A549 (cell line): ENCODE data around the gene TMEM269. TPM values are rescaled to one million over a fixed set of nuclear protein-coding genes. Genes with fewer than 3 reads are reported as not detected.

Experiments used
- ATAC-seq, 2 experiments: fragments of 200-7000 bp in 1 of 2; fragments of >200 bp in 1 of 2; cut with Nextera tagmentation in 1 of 2; cut with Tn5 transposase in 1 of 2; 3 replicates each; pipeline versions ENCODE4 v1.8.0 to v1.9.1; 2018 to 2020; ENCODE audit warnings: mild to moderate bottlenecking in 1 of 2, moderate library complexity in 1 of 2
- CTCF ChIA-PET: fragments of 300-600 bp; sonication (Branson Sonifier 250); formaldehyde crosslinking; extraction: SDS; loops from one replicate; lab custom pipeline; 2021; ENCODE audit warnings: antibody characterized with exemption, inconsistent platforms; lab: Yijun Ruan, JAX
- POLR2A ChIA-PET: fragments of 350-600 bp; formaldehyde crosslinking; extraction: SDS; loops from one replicate; lab custom pipeline; 2021; ENCODE audit warnings: antibody characterized with exemption, inconsistent platforms; lab: Yijun Ruan, JAX
- DNase-seq, 2 experiments: peaks; one replicate each; pipeline versions ENCODE4 v3.0.0 to v3.0.0-alpha.2; 2011 to 2016; ENCODE audit warnings: low read depth in 1 of 2, low spot score in 1 of 2
- FAIRE-seq: peaks from 2 replicates; lab custom pipeline; 2011; peaks lifted over from hg19 to GRCh38; lab: Jason Lieb, UNC
- H3K27ac ChIP-seq, 2 experiments: fragments of >200 bp; sonication (Bioruptor Twin); formaldehyde crosslinking; 3 replicates each; pipeline ENCODE4 v1.5.1; 2016 to 2017
- H3K4me1 ChIP-seq: fragments of >200 bp; sonication (Bioruptor Twin); formaldehyde crosslinking; 3 replicates; pipeline ENCODE4 v1.6.1; 2016
- H3K4me2 ChIP-seq: fragments of >200 bp; sonication (Bioruptor Twin); formaldehyde crosslinking; 3 replicates; pipeline ENCODE4 v1.6.1; 2016
- H3K4me3 ChIP-seq: fragments of >200 bp; sonication (Bioruptor Twin); formaldehyde crosslinking; 3 replicates; pipeline ENCODE4 v1.5.1; 2016
- H3K9me3 ChIP-seq: fragments of >200 bp; sonication (Bioruptor Twin); formaldehyde crosslinking; 3 replicates; pipeline ENCODE4 v1.6.1; 2016
- ATOH8 ChIP-seq: fragments of 250-450 bp; sonication (Bioruptor Pico); IDR thresholded peaks from 2 replicates; pipeline ENCODE4 v1.5.0; 2020; ENCODE audit warnings: low read depth, mild to moderate bottlenecking, moderate library complexity
- BCL3 ChIP-seq: fragments of >200 bp; sonication (Bioruptor Twin); formaldehyde crosslinking; IDR thresholded peaks from 3 replicates; pipeline ENCODE4 v1.6.1; 2016
- BHLHE40 ChIP-seq: IDR thresholded peaks from 2 replicates; pipeline ENCODE4 v1.6.1; 2012; ENCODE audit warnings: low read depth, low read length, inconsistent platforms
- CBX2 ChIP-seq: fragments of 200-600 bp; sonication (generic); IDR thresholded peaks from 2 replicates; pipeline ENCODE4 v1.6.1; 2016; ENCODE audit warnings: low read depth, mild to moderate bottlenecking, borderline replicate concordance
- CBX8 ChIP-seq: fragments of 200-600 bp; sonication (generic); IDR thresholded peaks from 2 replicates; pipeline ENCODE4 v1.6.1; 2016
- CHD2 ChIP-seq: fragments of 150-350 bp; IDR thresholded peaks from 2 replicates; pipeline ENCODE4 v1.6.1; 2014; ENCODE audit warnings: low read length; ENCODE audit not compliant: partially characterized antibody
- E2F6 ChIP-seq: IDR thresholded peaks from 2 replicates; pipeline ENCODE4 v1.6.1; 2012; ENCODE audit warnings: low read depth, borderline replicate concordance
- EHMT2 ChIP-seq: fragments of 200-600 bp; sonication (generic); IDR thresholded peaks from 2 replicates; pipeline ENCODE4 v1.6.1; 2016; ENCODE audit warnings: antibody characterized with exemption, low read depth, mild to moderate bottlenecking, moderate library complexity
- FOSB ChIP-seq: fragments of 250-450 bp; sonication (Bioruptor Pico); IDR thresholded peaks from 2 replicates; pipeline ENCODE4 v1.5.0; 2020; ENCODE audit warnings: mild to moderate bottlenecking, moderate library complexity
- GATA3 ChIP-seq: IDR thresholded peaks from 2 replicates; pipeline ENCODE4 v1.6.1; 2012; ENCODE audit warnings: borderline replicate concordance
- HES2 ChIP-seq: fragments of >200 bp; sonication (Bioruptor Twin); formaldehyde crosslinking; IDR thresholded peaks from 2 replicates; pipeline ENCODE4 v1.6.1; 2016
- HOXB13 ChIP-seq: fragments of 250-450 bp; sonication (Bioruptor Pico); IDR thresholded peaks from 2 replicates; pipeline ENCODE4 v1.5.0; 2020; ENCODE audit warnings: low read depth, mild to moderate bottlenecking, moderate library complexity
- HOXB5 ChIP-seq: fragments of 250-450 bp; sonication (Bioruptor Pico); IDR thresholded peaks from 2 replicates; pipeline ENCODE4 v1.5.0; 2020; ENCODE audit warnings: mild to moderate bottlenecking, moderate library complexity
- JUN ChIP-seq, 2 experiments: fragments of >200 bp; sonication (Bioruptor Twin); formaldehyde crosslinking; IDR thresholded peaks; 2 replicates in 1 of 2; 3 replicates in 1 of 2; pipeline ENCODE4 v1.6.1; 2016 to 2017
- KDM1A ChIP-seq: fragments of 200-600 bp; sonication (generic); IDR thresholded peaks from 2 replicates; pipeline ENCODE4 v1.6.1; 2016; ENCODE audit warnings: low read depth, mild to moderate bottlenecking
- MAX ChIP-seq: IDR thresholded peaks from 2 replicates; pipeline ENCODE4 v1.6.1; 2012
- MAZ ChIP-seq: fragments of 150-350 bp; IDR thresholded peaks from 2 replicates; pipeline ENCODE4 v1.6.1; 2014; ENCODE audit warnings: antibody characterized with exemption, low read depth, low read length, borderline replicate concordance
- NR3C1 ChIP-seq: fragments of >200 bp; sonication (Bioruptor Twin); formaldehyde crosslinking; IDR thresholded peaks from 3 replicates; pipeline ENCODE4 v1.6.1; 2017
- PHF8 ChIP-seq: fragments of 200-600 bp; sonication (generic); IDR thresholded peaks from 2 replicates; pipeline ENCODE4 v1.6.1; 2016; ENCODE audit warnings: low read depth, mild to moderate bottlenecking, antibody characterized with exemption, moderate library complexity, borderline replicate concordance
- POLR2A ChIP-seq: IDR thresholded peaks from 2 replicates; pipeline ENCODE4 v1.6.1; 2012; ENCODE audit warnings: mild to moderate bottlenecking, low read length
- POLR2AphosphoS2 ChIP-seq: conservative IDR thresholded peaks from 2 replicates; pipeline ENCODE4 v1.6.1; 2012; ENCODE audit warnings: low read length, improper control_type of control experiment, inconsistent platforms
- RAD21 ChIP-seq, 2 experiments: fragments of >200 bp in 1 of 2; sonication (Bioruptor Twin) in 1 of 2; formaldehyde crosslinking in 1 of 2; IDR thresholded peaks in 1 of 2; conservative IDR thresholded peaks in 1 of 2; 2 replicates in 1 of 2; 3 replicates in 1 of 2; pipeline ENCODE4 v1.6.1; 2012 to 2018; ENCODE audit warnings: inconsistent platforms in 1 of 2
- SREBF2 ChIP-seq: fragments of 450-650 bp; IDR thresholded peaks from 2 replicates; pipeline ENCODE4 v1.6.1; 2014; ENCODE audit warnings: mild to moderate bottlenecking, moderate library complexity
- USF2 ChIP-seq: fragments of 450-650 bp; IDR thresholded peaks from 2 replicates; pipeline ENCODE4 v1.6.1; 2014; ENCODE audit warnings: antibody characterized with exemption
- ZC3H11A ChIP-seq: fragments of 450-650 bp; IDR thresholded peaks from 2 replicates; pipeline ENCODE4 v1.6.1; 2014; ENCODE audit warnings: antibody characterized with exemption, mild to moderate bottlenecking
- ZFP36 ChIP-seq: fragments of 450-650 bp; IDR thresholded peaks from 2 replicates; pipeline ENCODE4 v1.6.1; 2014; ENCODE audit warnings: borderline replicate concordance; ENCODE audit not compliant: partially characterized antibody
- WGBS: methylation state at CpG from one replicate; pipeline ENCODE4 v1.1.6; 2017; ENCODE audit errors: missing lambda C conversion rate; 5-methylcytosine and 5-hydroxymethylcytosine counted together
- polyA plus RNA-seq, 4 experiments: library from polyadenylated mRNA; depleted of rRNA in 3 of 4; stranded (reverse); fragments of >200 nt; fragmentation: RNase III in 1 of 4; extraction: RNeasy Plus Mini Kit Qiagen cat#74134 plus additional on column Dnase treatment in 1 of 4; gene quantifications; 2 replicates in 3 of 4; 3 replicates in 1 of 4; pipeline ENCODE4 v1.2.3, GENCODE V29; 2011 to 2017

TMEM269 gene
- polyA plus RNA-seq, 2 of the 4 experiments (the other 2 are of a cell fraction), result 0.21 TPM

- DNase-seq, result peak; percentile 60 to 82
- Histone ChIP-seq H3K27ac (peak within 1 kb of the TSS; percentile 97 to 98), H3K4me1 (peaks cover 31% of the 10 kb centered on the region; the same call in 2 of the 3 replicates), H3K4me2 (peak within 1 kb of the TSS; percentile 77), H3K9me3 (no peaks in the 10 kb centered on the region), H3K4me3 (peak within 1 kb of the TSS; percentile 52)
- CTCF ChIA-PET, result interaction anchor here (1.3 to 2.0 kb wide), 2 partner anchors 29 to 39 kb away, joined by 5 to 7 read pairs; partner anchors contain the start of gene ZNF691
- FAIRE-seq, result no peak
- peak; percentile 96 to 97 for ATAC-seq
- POLR2A ChIA-PET, result interaction anchor here (0.8 to 3.0 kb wide), 5 partner anchors 10 to 108 kb away, joined by 3 to 15 read pairs (median 4); partner anchors contain the start of genes C1orf50, P3H1 and ZNF691
- TF ChIP-seq PHF8, result peak; percentile 82; the same call in 1 of the 2 replicates
- peak; percentile 10 for TF ChIP-seq CHD2
- no peak for TF ChIP-seq MAZ
- TF ChIP-seq POLR2A, result peak; percentile 31
- TF ChIP-seq JUN (IDR thresholded peaks at IDR 0.05), result peak in 1 of 2 experiments; percentile 74; a peak in 2 of 5 replicates
- no peak for TF ChIP-seq CBX8
- TF ChIP-seq BCL3, result 0 out of 3 replicates have a peak, but pooled peaks have one; percentile 44
- peak; percentile 41; the same call in 1 of the 2 replicates for TF ChIP-seq KDM1A
- WGBS, result 3% methylated on average over 5 of the region's 66 CpGs
Measured at GRCh38 chr1:42816585-42817439, 32.0 kb downstream of the TMEM269 start, which contains the start of the genes ERMAP and SVBP. Gene ERMAP, plus strand, starts transcription at chr1:42817122. Its CDS starts 13,327 bp downstream, at chr1:42830449. Gene SVBP, minus strand, starts transcription at chr1:42817397. Its CDS starts 853 bp downstream, at chr1:42816544.

- H3K4me3 ChIP-seq, result peak overlapping the region; percentile 52
- no peak for TF ChIP-seq NR3C1
- no peak for TF ChIP-seq ZC3H11A
- TF ChIP-seq E2F6, result no peak
- no peak for TF ChIP-seq HOXB13 (CRISPR knock-in tag)
- no peak for TF ChIP-seq POLR2AphosphoS2
- TF ChIP-seq, all 56 proteins: peak for 0
- peak in 1 of 2 experiments; percentile 7; a peak in 2 of 6 replicates for ATAC-seq
- POLR2A ChIA-PET, result interaction anchor here (1.0 to 3.0 kb wide), 3 partner anchors 29 to 107 kb away, joined by 3 to 15 read pairs (median 12); partner anchors contain the start of genes C1orf50, P3H1 and ZNF691
- FAIRE-seq, result no peak
- under 1% methylated on average over 8 of the region's 13 CpGs for WGBS
- H3K27ac ChIP-seq, result peak overlapping the region; percentile 97 to 98
- peak in 1 of 2 experiments; percentile 72 for DNase-seq
- H3K9me3 ChIP-seq, result no peaks in the 10 kb centered on the region
- peaks cover 37% of the 10 kb centered on the region for H3K4me1 ChIP-seq
- CTCF ChIA-PET, result interaction anchor here (2.0 kb wide), 1 partner anchor 39 kb away, joined by 7 read pairs; no protein-coding TSS in a partner anchor
- peak overlapping the region; percentile 77 for H3K4me2 ChIP-seq
Measured at GRCh38 chr1:42817440-42817767, 32.6 kb downstream of the TMEM269 start.

- no peak for FAIRE-seq
- peaks cover 42% of the 10 kb centered on the region for H3K4me1 ChIP-seq
- DNase-seq, result no peak
- H3K27ac ChIP-seq, result 0 out of 6 replicates have a peak overlapping the region, but pooled peaks of 1 of the 2 experiments have one; percentile 12
- no peak for TF ChIP-seq ZFP36
- TF ChIP-seq PHF8, result no peak
- no peak for TF ChIP-seq CBX2
- TF ChIP-seq HOXB5, result no peak
- TF ChIP-seq MAX, result no peak
- no peak for TF ChIP-seq SREBF2
- TF ChIP-seq FOSB (CRISPR knock-in tag), result no peak
- no peak for TF ChIP-seq HES2
- TF ChIP-seq RAD21 (conservative IDR thresholded peaks at IDR 0.05 in 1 of 2, IDR thresholded peaks at IDR 0.05 in 1 of 2), result no peak
- TF ChIP-seq BHLHE40, result no peak
- no peak for TF ChIP-seq POLR2A
- TF ChIP-seq HOXB13 (CRISPR knock-in tag), result no peak
- no peak for TF ChIP-seq BCL3
- no peak for TF ChIP-seq JUN (IDR thresholded peaks at IDR 0.05)
- no peak for TF ChIP-seq USF2
- TF ChIP-seq EHMT2, result no peak
- TF ChIP-seq ATOH8, result no peak
- no peak for TF ChIP-seq GATA3
- POLR2A ChIA-PET, result interaction anchor here (1.0 to 3.0 kb wide), 3 partner anchors 29 to 107 kb away, joined by 3 to 15 read pairs (median 12); partner anchors contain the start of genes C1orf50, P3H1 and ZNF691
- H3K9me3 ChIP-seq, result no peaks in the 10 kb centered on the region
- 96% methylated on average over 3 of the region's 3 CpGs for WGBS
- ATAC-seq, result no peak
- H3K4me3 ChIP-seq, result peak overlapping the region; percentile 52
- H3K4me2 ChIP-seq, result peak overlapping the region; percentile 77
- CTCF ChIA-PET, result no interaction called here
Measured at GRCh38 chr1:42817976-42818375, 33.2 kb downstream of the TMEM269 start.
